Bronchial epithelial cell (primary cell): ENCODE data around the gene DNAH11. TPM values are rescaled to one million over a fixed set of nuclear protein-coding genes. Genes with fewer than 3 reads are reported as not detected.

Experiments used
- DNase-seq: peaks from one replicate; pipeline ENCODE4 v3.0.0-alpha.2; 2010; ENCODE audit warnings: low read depth
- FAIRE-seq: peaks from 2 replicates; lab custom pipeline; 2011; peaks lifted over from hg19 to GRCh38; lab: Jason Lieb, UNC
- H3K27me3 ChIP-seq: 2 replicates; pipeline ENCODE4 v1.5.1; 2011; ENCODE audit warnings: low read length; ENCODE audit not compliant: control insufficient read depth, insufficient read depth
- H3K36me3 ChIP-seq: 2 replicates; pipeline ENCODE4 v1.5.1; 2011; ENCODE audit warnings: low read length; ENCODE audit not compliant: control insufficient read depth, insufficient read depth
- H3K4me3 ChIP-seq: 2 replicates; pipeline ENCODE4 v1.5.1; 2011; ENCODE audit warnings: mild to moderate bottlenecking, low read depth, low read length, control low read depth
- total RNA-seq: library from RNA; depleted of rRNA; stranded (reverse); fragments of >200 nt; gene quantifications from 2 replicates; pipeline ENCODE4 v1.2.1, GENCODE V29; 2014
- TF ChIP-seq, protein P1 (sequence below): IDR thresholded peaks from 2 replicates; pipeline ENCODE4 v1.5.1; 2011; ENCODE audit warnings: mild to moderate bottlenecking, moderate library complexity, low read length, control low read depth, inconsistent platforms; ENCODE audit not compliant: insufficient read depth, severe bottlenecking

Gene DNAH11
- total RNA-seq, 1 donor from 2014 or later: 2.6 TPM

DNA sequence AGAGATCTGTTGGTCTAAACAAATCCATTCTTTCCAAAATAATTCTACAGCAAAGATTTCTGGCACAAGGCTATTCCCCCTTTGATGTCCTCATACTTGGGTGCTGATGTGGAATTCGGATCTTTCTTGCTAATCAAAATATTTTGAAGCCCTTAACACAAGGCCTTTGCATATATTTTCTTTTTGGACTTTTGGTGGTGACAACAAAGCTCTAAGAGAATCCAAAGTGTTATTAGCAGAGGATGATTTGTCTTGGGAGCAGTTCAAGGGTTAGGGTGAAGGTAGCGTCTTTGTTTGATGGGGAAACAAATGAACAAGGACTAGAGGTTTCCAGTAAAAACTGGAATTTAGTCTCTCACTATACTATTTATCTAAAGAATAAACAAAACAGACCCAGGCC, 205.0 kb downstream of the DNAH11 start:
- no peak for DNase-seq
- Histone ChIP-seq H3K27me3 (no peaks in the 10 kb centered on the region), H3K4me3 (no peak overlapping the region), H3K36me3 (no peaks in the 10 kb centered on the region)
- TF ChIP-seq, protein P1, sequence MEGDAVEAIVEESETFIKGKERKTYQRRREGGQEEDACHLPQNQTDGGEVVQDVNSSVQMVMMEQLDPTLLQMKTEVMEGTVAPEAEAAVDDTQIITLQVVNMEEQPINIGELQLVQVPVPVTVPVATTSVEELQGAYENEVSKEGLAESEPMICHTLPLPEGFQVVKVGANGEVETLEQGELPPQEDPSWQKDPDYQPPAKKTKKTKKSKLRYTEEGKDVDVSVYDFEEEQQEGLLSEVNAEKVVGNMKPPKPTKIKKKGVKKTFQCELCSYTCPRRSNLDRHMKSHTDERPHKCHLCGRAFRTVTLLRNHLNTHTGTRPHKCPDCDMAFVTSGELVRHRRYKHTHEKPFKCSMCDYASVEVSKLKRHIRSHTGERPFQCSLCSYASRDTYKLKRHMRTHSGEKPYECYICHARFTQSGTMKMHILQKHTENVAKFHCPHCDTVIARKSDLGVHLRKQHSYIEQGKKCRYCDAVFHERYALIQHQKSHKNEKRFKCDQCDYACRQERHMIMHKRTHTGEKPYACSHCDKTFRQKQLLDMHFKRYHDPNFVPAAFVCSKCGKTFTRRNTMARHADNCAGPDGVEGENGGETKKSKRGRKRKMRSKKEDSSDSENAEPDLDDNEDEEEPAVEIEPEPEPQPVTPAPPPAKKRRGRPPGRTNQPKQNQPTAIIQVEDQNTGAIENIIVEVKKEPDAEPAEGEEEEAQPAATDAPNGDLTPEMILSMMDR: no peak
- no peak for FAIRE-seq

DNA sequence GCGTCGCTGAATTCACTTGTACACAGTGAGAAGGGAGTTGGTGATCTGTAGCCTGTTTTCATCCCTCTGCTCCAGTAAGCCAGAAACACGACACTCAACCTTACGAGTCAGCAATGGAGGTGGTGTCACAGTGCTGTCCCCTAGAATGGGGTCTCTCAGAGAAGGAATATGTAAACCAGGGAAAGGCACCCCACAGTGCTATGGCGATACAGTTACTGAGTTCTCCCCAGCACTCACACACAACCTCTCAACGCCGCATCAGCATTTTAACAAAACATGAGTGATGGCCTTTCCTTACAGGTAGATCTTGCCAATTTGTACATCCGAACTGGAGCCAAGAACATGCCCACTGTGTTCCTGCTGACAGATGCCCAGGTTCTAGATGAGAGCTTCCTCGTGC, 206.5 kb downstream of the DNAH11 start:
- H3K36me3 ChIP-seq: no peaks in the 10 kb centered on the region
- no peak for FAIRE-seq
- DNase-seq: no peak
- no peaks in the 10 kb centered on the region for H3K27me3 ChIP-seq
- TF ChIP-seq, protein P1: no peak
- H3K4me3 ChIP-seq: no peak overlapping the region

DNA sequence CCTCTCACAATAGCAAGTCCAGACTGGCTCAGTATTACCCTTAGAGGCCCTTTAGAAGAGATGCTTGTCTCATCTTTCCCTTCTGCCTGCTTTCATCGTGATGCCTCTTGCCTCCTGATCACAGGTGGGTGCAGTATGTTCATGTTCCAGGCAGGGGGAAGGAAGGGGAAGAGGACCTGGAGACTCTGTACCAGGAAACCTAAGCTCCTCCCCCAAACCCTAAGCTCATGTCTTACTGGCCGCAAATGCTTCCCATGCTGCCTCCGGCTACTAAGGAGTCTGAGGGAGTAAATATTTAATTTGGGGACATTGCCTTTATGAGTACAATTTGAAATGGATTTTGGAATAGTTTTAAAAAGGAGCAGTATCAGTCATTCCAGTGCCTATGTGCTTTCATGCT, 210.2 kb downstream of the DNAH11 start:
- peak; percentile 21 for DNase-seq
- H3K36me3 ChIP-seq: no peaks in the 10 kb centered on the region
- FAIRE-seq: no peak
- TF ChIP-seq, protein P1: no peak
- no peak overlapping the region for H3K4me3 ChIP-seq
- H3K27me3 ChIP-seq: peaks cover 2% of the 10 kb centered on the region

DNA sequence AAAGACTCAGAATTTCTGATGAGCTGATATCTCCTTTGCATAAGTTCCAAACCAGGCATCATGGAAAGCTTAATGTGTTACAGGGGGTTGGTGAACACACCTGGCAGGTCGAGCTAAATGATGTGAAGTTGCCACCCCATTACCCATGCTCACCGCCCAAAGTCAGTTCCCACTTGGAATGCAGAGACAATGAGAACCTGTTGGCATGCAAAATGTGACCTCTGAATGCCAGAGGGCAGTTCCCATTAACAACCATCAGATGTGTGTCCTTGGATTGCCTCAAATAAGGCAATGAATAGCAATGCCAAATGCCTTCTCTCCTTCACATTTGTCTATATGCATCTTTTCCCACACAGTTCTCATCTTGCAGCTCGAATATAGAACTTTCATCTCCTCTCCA, 212.1 kb downstream of the DNAH11 start:
- no peak for FAIRE-seq
- Histone ChIP-seq H3K4me3 (no peak overlapping the region), H3K36me3 (no peaks in the 10 kb centered on the region), H3K27me3 (peaks cover 2% of the 10 kb centered on the region)
- no peak for DNase-seq
- TF ChIP-seq, protein P1: no peak

DNA sequence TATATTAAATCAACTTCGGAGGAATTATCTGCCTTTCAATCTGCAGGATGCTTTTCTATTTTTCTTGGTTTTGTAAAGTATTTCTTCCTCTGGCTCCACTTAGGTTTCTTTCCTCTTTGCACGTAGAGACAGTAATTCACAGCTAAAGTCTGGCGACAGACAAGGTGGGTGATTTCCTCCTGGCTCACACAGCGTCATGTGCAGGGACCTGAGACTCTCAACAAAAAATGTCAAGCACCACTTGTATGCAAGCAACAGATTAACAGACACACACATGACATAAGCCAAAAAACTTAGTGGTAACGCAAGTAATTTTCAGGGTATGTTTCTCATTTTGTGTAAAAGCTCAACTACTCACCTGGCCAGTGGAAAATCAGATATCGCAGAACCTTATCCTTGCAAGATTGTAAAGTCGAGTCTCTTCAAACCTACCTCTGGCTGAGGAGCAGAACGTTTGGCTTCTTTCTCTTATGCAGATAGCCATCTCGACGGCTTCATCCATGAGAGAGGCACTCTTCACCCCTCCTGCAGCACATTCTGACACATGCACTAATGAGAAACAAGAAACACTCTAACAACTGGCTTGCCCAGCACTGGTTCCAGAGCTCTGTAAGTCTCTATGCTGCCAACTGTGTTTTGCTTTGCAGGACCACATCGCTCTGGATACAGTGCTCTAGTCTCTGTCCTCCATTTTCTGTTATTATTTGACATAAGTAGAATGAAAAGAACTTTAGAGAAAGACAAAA, 214.9 kb downstream of the DNAH11 start:
- peaks cover 2% of the 10 kb centered on the region for H3K27me3 ChIP-seq
- FAIRE-seq (peak; percentile 13), DNase-seq (no peak)
- TF ChIP-seq, protein P1: no peak
- H3K4me3 ChIP-seq: no peak overlapping the region
- no peaks in the 10 kb centered on the region for H3K36me3 ChIP-seq

DNA sequence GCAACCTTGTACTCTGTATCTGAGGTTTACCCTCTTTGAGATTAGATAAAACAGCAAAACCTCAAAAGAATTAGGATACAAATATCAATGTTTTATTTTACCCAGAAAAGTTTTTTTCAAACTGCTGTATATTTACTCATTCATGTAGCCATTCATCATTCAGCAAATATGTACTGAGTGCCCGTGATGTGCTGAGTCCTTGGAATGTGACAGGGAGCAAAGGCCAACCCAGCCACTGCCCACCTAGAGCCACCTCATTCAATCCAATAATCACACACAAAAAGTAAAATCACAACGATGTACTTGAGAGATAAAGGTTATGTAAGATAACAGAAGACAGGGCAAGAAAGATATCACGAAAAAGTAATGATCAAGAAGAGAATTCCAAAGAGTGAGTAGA, 215.4 kb downstream of the DNAH11 start:
- no peak for FAIRE-seq
- TF ChIP-seq, protein P1: no peak
- no peak for DNase-seq
- Histone ChIP-seq H3K27me3 (peaks cover 2% of the 10 kb centered on the region), H3K36me3 (no peaks in the 10 kb centered on the region), H3K4me3 (no peak overlapping the region)
